Parathyroid adenoma (tissue), 2 donors: ENCODE results near the gene GP1BA.

ENCODE experiments used
- H2AFZ ChIP-seq: fragments of 300-600 bp; sonication (generic); one replicate; pipeline ENCODE4 v1.7.0; 2017; ENCODE audit warnings: antibody characterized with exemption, mild to moderate bottlenecking
- H3K27ac ChIP-seq: fragments of 300-600 bp; sonication (generic); one replicate; pipeline ENCODE4 v1.7.0; 2017
- H3K27me3 ChIP-seq: fragments of 300-600 bp; sonication (generic); one replicate; pipeline ENCODE4 v1.7.0; 2017; ENCODE audit warnings: low read length; ENCODE audit not compliant: control insufficient read depth, insufficient read depth
- H3K36me3 ChIP-seq: fragments of 300-600 bp; sonication (generic); one replicate; pipeline ENCODE4 v1.7.0; 2017; ENCODE audit warnings: low read length; ENCODE audit not compliant: control insufficient read depth, insufficient read depth
- H3K4me1 ChIP-seq: fragments of 300-600 bp; sonication (generic); one replicate; pipeline ENCODE4 v1.7.0; 2017; ENCODE audit warnings: control low read depth
- H3K4me2 ChIP-seq: fragments of 300-600 bp; sonication (generic); one replicate; pipeline ENCODE4 v1.7.0; 2017; ENCODE audit warnings: low read length
- H3K4me3 ChIP-seq: fragments of 300-600 bp; sonication (generic); one replicate; pipeline ENCODE4 v1.7.0; 2017; ENCODE audit warnings: low read depth, low read length
- H3K79me2 ChIP-seq: fragments of 300-600 bp; sonication (generic); one replicate; pipeline ENCODE4 v1.7.0; 2017; ENCODE audit warnings: control low read depth
- H3K9ac ChIP-seq: fragments of 300-600 bp; sonication (generic); one replicate; pipeline ENCODE4 v1.7.0; 2017; ENCODE audit warnings: mild to moderate bottlenecking
- H3K9me3 ChIP-seq: fragments of 300-600 bp; sonication (generic); one replicate; pipeline ENCODE4 v1.7.0; 2017; ENCODE audit warnings: low read length; ENCODE audit not compliant: control insufficient read depth
- CTCF ChIP-seq: fragments of 300-600 bp; sonication (generic); IDR thresholded peaks from one replicate; pipeline ENCODE4 v1.7.0; 2017; ENCODE audit warnings: antibody characterized with exemption, mild to moderate bottlenecking
- donor health status: primary hyperparathyroidism.

The GP1BA gene

GRCh38 chr17:4970273-4970672 is 38.2 kb downstream of the GP1BA start:
- Histone ChIP-seq H2AFZ (no peak overlapping the region), H3K9ac (no peak overlapping the region), H3K36me3 (no peaks in the 10 kb centered on the region), H3K27me3 (no peaks in the 10 kb centered on the region), H3K27ac (no peak overlapping the region), H3K79me2 (peaks cover 1% of the 10 kb centered on the region), H3K4me3 (no peak overlapping the region), H3K4me1 (peaks cover 10% of the 10 kb centered on the region), H3K4me2 (no peak overlapping the region), H3K9me3 (no peaks in the 10 kb centered on the region)
- TF ChIP-seq CTCF: no peak

- H3K9ac ChIP-seq: no peak overlapping the region
- H3K4me3 ChIP-seq: no peak overlapping the region
- no peak overlapping the region for H3K27ac ChIP-seq
- no peaks in the 10 kb centered on the region for H3K9me3 ChIP-seq
- no peak overlapping the region for H2AFZ ChIP-seq
- peaks cover 10% of the 10 kb centered on the region for H3K4me1 ChIP-seq
- no peaks in the 10 kb centered on the region for H3K36me3 ChIP-seq
- H3K79me2 ChIP-seq: no peaks in the 10 kb centered on the region
- no peak for TF ChIP-seq CTCF
- no peak overlapping the region for H3K4me2 ChIP-seq
- H3K27me3 ChIP-seq: no peaks in the 10 kb centered on the region
Measured at GRCh38 chr17:4971826-4972225, 39.7 kb downstream of the GP1BA start.

GRCh38 chr17:4972322-4972721 is 40.2 kb downstream of the GP1BA start:
- Histone ChIP-seq H3K9ac (no peak overlapping the region), H2AFZ (no peak overlapping the region), H3K79me2 (no peaks in the 10 kb centered on the region), H3K27me3 (no peaks in the 10 kb centered on the region), H3K36me3 (no peaks in the 10 kb centered on the region), H3K27ac (no peak overlapping the region), H3K4me3 (no peak overlapping the region), H3K4me2 (no peak overlapping the region), H3K4me1 (peaks cover 10% of the 10 kb centered on the region), H3K9me3 (no peaks in the 10 kb centered on the region)
- no peak for TF ChIP-seq CTCF

GRCh38 chr17:4972752-4973151 is 40.7 kb downstream of the GP1BA start:
- no peak overlapping the region for H3K27ac ChIP-seq
- H3K4me3 ChIP-seq: no peak overlapping the region
- TF ChIP-seq CTCF: no peak
- no peak overlapping the region for H3K9ac ChIP-seq
- H3K27me3 ChIP-seq: no peaks in the 10 kb centered on the region
- H3K36me3 ChIP-seq: no peaks in the 10 kb centered on the region
- no peaks in the 10 kb centered on the region for H3K9me3 ChIP-seq
- H3K4me1 ChIP-seq: peaks cover 10% of the 10 kb centered on the region
- H3K4me2 ChIP-seq: no peak overlapping the region
- no peak overlapping the region for H2AFZ ChIP-seq
- H3K79me2 ChIP-seq: no peaks in the 10 kb centered on the region

GRCh38 chr17:4973256-4974114 is 41.4 kb downstream of the GP1BA start:
- H3K9me3 ChIP-seq: no peaks in the 10 kb centered on the region
- no peak overlapping the region for H3K9ac ChIP-seq
- H3K4me2 ChIP-seq: no peak overlapping the region
- no peak overlapping the region for H3K4me3 ChIP-seq
- no peak for TF ChIP-seq CTCF
- H3K36me3 ChIP-seq: no peaks in the 10 kb centered on the region
- H3K4me1 ChIP-seq: peaks cover 6% of the 10 kb centered on the region
- H3K79me2 ChIP-seq: no peaks in the 10 kb centered on the region
- H2AFZ ChIP-seq: no peak overlapping the region
- no peak overlapping the region for H3K27ac ChIP-seq
- no peaks in the 10 kb centered on the region for H3K27me3 ChIP-seq
